HL-60/S4 treated with phorbol 12-myristate 13-acetate at 8.2 ng/mL for 4 days and 3 days (cell line): Measurements from ENCODE around the gene CFAP298.
"Not testable (repeated sequence)": the region's sequence is repeated elsewhere in the genome, so short reads cannot be mapped to it uniquely, and the experiment has no call there.

ENCODE experiments used
- in situ Hi-C: fragments of 300-500 bp; cut with MboI; formaldehyde crosslinking; loops from 2 replicates; pipeline ENCODE4 v1.15.0; 2022; ENCODE audit warnings: low sequenced_read_pairs

Gene CFAP298

GRCh38 chr21:32569261-32570230, 42.6 kb downstream of the CFAP298 start:
- in situ Hi-C loops: no loop called here

- in situ Hi-C loops: no loop called here
These were observed 44.6 kb downstream of the CFAP298 start for GRCh38 chr21:32567626-32568025.

GRCh38 chr21:32566741-32567389, 45.3 kb downstream of the CFAP298 start:
- in situ Hi-C loops: no loop called here

DNA sequence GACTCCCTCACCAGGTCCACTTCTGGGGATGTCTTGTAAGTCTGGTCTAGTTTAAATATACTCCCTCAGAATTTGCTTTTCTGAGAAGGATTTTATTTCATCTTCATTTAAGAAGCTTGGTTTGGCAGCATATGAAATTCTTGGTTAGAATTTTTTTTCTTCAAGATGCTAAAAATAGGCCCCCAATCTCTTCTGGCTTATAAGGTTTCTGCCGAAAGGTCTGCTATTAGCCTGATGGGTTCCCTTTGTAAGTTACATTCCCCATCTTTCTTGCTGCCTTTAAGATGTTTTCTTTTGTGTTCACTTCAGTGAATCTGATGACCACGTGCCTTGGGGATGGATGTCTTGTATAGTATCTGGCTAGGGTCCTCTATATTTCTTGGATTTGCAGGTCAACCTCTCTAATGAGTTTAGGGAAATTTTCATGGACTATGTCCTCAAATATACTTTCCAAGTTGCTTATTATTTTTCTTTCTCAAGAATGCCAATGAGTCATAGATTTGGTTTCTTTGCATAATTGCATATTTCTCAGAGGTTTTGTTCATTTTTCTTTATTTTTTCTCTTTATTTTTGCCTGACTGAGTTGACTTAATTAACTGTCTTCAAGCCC, 46.2 kb downstream of the CFAP298 start:
- in situ Hi-C loops: no loop called here

DNA sequence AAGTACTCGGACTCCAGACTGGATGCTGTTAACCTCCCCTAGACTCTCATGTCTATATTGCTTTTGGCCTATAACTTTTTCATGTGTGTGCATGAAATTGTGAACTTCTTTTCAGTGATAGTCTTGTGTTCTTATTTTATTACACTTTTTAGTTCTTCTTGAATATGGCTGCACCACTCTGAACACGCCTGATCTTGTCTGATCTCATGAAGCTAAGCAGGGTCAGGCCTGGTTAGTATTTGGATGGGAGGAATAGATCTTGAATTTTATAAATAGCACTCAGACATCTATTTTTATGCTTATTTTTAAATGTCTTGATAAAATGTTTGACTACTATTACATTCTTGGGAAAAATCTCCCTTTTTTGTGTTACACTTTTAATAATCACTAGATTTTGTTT, 49.3 kb downstream of the CFAP298 start:
- in situ Hi-C loops: no loop called here

- in situ Hi-C loops: no loop called here
These were observed 49.8 kb downstream of the CFAP298 start for GRCh38 chr21:32562426-32562825.

DNA sequence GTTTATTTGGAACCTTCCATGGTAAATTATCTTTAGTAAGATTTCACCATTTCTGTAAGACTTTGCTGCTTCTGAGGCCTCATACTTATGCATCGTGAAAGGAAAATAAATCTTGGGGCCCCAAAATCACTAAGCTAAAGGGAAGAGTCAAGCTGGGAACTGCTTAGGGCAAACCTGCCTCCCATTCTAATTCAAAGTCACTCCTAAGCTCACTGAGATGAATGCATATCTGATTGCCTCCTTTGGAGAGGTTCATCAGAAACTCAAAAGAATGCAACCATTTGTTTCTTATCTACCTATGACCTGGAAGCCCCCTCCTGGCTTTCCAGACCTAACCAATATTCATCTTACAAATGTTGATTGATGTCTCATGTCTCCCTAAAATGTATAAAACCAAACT, 50.7 kb downstream of the CFAP298 start:
- in situ Hi-C loops: not testable (repeated sequence)

- in situ Hi-C loops: no loop called here
These were observed 51.3 kb downstream of the CFAP298 start for GRCh38 chr21:32560896-32561295.

- in situ Hi-C loops: no loop called here
These were observed 53.1 kb downstream of the CFAP298 start for GRCh38 chr21:32559006-32559610.

GRCh38 chr21:32558106-32558505, 54.1 kb downstream of the CFAP298 start:
- in situ Hi-C loops: no loop called here

DNA sequence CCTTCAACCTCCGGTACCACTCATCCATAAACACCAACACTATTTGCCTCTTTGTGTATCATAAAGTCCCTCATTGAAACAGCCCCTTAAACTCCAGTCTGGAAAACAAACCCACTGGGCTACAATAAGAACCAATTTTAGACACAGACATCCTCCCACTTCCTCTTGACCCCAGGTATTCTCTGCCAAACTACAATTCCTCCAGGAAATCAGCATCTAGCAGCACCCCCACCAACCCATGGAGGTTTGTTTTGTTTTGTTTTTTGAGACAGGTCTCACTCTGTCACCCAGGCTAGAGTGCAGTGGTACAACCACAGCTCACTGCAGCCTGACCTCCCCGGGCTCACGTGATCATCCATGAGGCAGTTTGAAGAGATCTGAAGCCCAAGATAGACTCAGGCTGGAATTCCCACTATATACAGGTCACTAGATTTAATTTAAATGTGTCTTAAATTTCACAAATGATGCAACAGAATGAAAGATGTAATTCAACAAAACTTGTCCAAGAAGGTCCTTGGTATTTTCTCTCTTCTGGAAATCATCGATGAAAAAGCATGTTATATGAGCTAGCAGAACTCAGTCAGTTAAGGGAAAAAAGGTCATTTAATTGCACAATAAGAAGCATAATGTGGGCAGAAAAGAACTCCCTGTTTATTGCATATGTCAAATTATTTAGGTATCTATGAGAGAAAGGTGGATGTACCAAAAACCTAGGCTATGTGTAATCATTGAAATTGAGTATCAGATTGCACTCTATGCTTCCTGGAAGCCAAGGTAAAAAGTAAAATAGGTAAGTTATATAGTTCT, 57.1 kb downstream of the CFAP298 start:
- in situ Hi-C loops: no loop called here

DNA sequence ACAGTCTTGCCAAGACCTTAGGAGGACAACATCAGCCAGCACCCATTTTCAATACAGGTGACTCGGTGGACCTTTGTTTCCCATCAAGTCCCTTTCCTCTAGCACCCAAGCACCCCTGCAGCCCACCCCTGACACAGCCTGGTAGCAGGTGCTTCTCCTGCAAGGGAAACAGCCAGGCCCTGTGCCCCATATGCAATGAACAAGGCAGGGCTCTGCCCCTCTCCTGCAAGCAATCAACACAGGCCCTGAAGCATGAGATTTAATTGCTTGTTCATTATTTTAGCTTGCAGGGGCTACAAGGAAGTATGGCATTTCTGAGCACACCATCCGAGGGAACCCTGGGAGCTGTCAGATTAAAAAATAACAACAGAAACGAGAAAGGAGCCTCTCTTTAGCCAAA, 62.3 kb downstream of the CFAP298 start:
- in situ Hi-C loops: no loop called here

DNA sequence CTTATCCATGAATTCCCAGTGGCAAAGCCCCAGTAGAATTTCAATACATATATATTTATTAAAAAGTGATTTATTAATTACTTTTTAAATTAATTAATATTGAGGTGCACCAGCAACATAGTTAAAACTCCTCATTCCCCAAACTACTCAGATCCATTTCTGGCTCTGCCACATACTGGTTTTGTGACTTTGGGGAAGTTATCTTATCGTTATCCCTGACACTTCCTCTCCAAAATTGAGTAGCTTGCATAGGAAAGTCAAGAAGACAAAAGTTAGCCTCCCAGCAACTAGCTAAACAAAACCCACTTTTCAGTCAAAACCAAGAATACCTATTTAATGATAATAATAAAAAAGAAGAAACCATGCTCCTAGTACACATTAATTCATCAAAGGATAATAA, 62.7 kb downstream of the CFAP298 start:
- in situ Hi-C loops: no loop called here
